LNCAP (cell line): ENCODE measurements around the gene ESR1.

Source experiments
- TF ChIP-seq, protein P1 (sequence below): fragments of 450-650 bp; IDR thresholded peaks from 2 replicates; pipeline ENCODE4 v1.5.1; 2017; ENCODE audit warnings: mild to moderate bottlenecking

The ESR1 gene

DNA sequence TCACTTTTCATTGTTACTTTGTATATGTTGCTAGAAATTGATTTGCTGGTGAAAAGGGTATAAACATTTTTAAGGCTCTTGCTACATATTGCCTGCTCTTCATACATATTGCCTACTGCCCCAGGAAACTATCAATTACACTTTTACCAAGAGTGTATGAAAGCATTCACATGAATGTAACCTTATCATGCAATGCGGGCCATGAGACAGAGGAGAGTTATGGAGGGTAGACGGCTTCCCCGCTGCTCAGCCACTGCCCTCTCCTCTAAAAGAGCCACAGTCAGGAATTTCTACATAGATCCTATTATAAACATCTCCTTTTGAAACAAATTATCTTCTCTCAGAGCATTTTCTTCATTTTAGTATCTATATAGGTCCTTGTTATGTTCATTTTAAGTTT lies 264.4 kb downstream of the ESR1 start:
- TF ChIP-seq, protein P1, sequence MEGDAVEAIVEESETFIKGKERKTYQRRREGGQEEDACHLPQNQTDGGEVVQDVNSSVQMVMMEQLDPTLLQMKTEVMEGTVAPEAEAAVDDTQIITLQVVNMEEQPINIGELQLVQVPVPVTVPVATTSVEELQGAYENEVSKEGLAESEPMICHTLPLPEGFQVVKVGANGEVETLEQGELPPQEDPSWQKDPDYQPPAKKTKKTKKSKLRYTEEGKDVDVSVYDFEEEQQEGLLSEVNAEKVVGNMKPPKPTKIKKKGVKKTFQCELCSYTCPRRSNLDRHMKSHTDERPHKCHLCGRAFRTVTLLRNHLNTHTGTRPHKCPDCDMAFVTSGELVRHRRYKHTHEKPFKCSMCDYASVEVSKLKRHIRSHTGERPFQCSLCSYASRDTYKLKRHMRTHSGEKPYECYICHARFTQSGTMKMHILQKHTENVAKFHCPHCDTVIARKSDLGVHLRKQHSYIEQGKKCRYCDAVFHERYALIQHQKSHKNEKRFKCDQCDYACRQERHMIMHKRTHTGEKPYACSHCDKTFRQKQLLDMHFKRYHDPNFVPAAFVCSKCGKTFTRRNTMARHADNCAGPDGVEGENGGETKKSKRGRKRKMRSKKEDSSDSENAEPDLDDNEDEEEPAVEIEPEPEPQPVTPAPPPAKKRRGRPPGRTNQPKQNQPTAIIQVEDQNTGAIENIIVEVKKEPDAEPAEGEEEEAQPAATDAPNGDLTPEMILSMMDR: no peak

GRCh38 chr6:152078001-152078400 lies 270.5 kb downstream of the ESR1 start:
- TF ChIP-seq, protein P1: no peak

DNA sequence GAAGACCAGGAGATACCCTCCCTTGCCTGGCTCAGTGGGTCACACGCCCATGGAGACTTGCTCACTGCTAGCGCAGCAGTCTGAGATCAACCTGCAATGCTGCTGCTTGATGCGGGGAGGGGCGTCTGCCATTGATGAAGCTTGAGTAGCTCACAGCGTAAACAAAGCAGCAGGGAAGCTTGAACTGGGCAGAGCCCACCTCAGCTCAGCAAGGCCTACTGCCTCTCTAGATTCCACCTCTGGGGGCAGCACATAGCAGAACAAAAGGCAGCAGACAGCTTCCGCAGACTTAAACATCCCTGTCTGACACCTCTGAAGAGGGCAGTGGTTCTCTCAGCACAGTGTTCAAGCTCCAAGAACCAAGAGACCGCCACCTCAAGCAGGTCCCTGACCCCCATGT lies 271.3 kb downstream of the ESR1 start:
- TF ChIP-seq, protein P1: no peak

GRCh38 chr6:152085451-152085921 lies 278.0 kb downstream of the ESR1 start:
- TF ChIP-seq, protein P1: no peak

GRCh38 chr6:152086223-152086873 lies 278.9 kb downstream of the ESR1 start:
- TF ChIP-seq, protein P1: no peak

- TF ChIP-seq, protein P1: no peak
Observed at GRCh38 chr6:152087096-152087495, 279.6 kb downstream of the ESR1 start.

GRCh38 chr6:152087701-152088100 lies 280.2 kb downstream of the ESR1 start:
- TF ChIP-seq, protein P1: no peak

GRCh38 chr6:152089992-152090391 lies 282.5 kb downstream of the ESR1 start:
- TF ChIP-seq, protein P1: no peak
